ENCODE measurements around the gene CDK11B.
"Not testable (repeated sequence)": the region's sequence is repeated elsewhere in the genome, so short reads cannot be mapped to it uniquely, and the experiment has no call there.

The CDK11B gene

GRCh38 chr1:1647567-1648241 lies 11.1 kb downstream of the CDK11B start:
- DNase-seq: not testable (repeated sequence)

- not testable (repeated sequence) for DNase-seq
Observed at GRCh38 chr1:1646326-1646725, 12.5 kb downstream of the CDK11B start.

- not testable (repeated sequence) for DNase-seq
Observed at GRCh38 chr1:1640711-1641461, 17.9 kb downstream of the CDK11B start.

GRCh38 chr1:1640081-1640480 lies 18.7 kb downstream of the CDK11B start:
- DNase-seq: not testable (repeated sequence)

- not testable (repeated sequence) for DNase-seq
Observed at GRCh38 chr1:1639368-1639767, 19.4 kb downstream of the CDK11B start.

- DNase-seq: not testable (repeated sequence)
Observed at GRCh38 chr1:1638528-1638927, 20.3 kb downstream of the CDK11B start.

GRCh38 chr1:1637479-1637875 lies 21.3 kb downstream of the CDK11B start:
- not testable (repeated sequence) for DNase-seq

- not testable (repeated sequence) for DNase-seq
Observed at GRCh38 chr1:1636621-1637478, 22.0 kb downstream of the CDK11B start.

GRCh38 chr1:1634613-1635012 lies 24.2 kb downstream of the CDK11B start:
- DNase-seq: not testable (repeated sequence)

- DNase-seq: not testable (repeated sequence)
Observed at GRCh38 chr1:1633409-1633808, 25.4 kb downstream of the CDK11B start.

- no peak for DNase-seq
Observed at GRCh38 chr1:1631782-1632420, 26.9 kb downstream of the CDK11B start, which contains the start of gene MMP23B. Gene MMP23B, plus strand, starts transcription at chr1:1632173. Its CDS starts 46 bp downstream, at chr1:1632219.

GRCh38 chr1:1630965-1631781 lies 27.6 kb downstream of the CDK11B start:
- no peak for DNase-seq

GRCh38 chr1:1630191-1630964 lies 28.4 kb downstream of the CDK11B start:
- peak; percentile 37 for DNase-seq

GRCh38 chr1:1629430-1630190 lies 29.2 kb downstream of the CDK11B start:
- no peak for DNase-seq

GRCh38 chr1:1628754-1629429 lies 29.9 kb downstream of the CDK11B start:
- no peak for DNase-seq

GRCh38 chr1:1627829-1628753 lies 30.7 kb downstream of the CDK11B start:
- no peak for DNase-seq

- no peak for DNase-seq
Observed at GRCh38 chr1:1627261-1627828, 31.5 kb downstream of the CDK11B start.

All from NCI-H1436 treated with DMSO at 0.1 percent for 48 hours (cell line).